SKM-1 (cell line): ENCODE measurements around the gene COBLL1.
A peak's percentile ranks its signal among the peaks of the same experiment; 100 is the strongest.

ENCODE experiments used
- DNase-seq: peaks from one replicate; lab custom pipeline; 2025; ENCODE audit not compliant: unreplicated experiment; lab: John Stamatoyannopoulos, UW

The COBLL1 gene

GRCh38 chr2:164757934-164758695 lies 83.5 kb downstream of the COBLL1 start:
- peak; percentile 35 for DNase-seq

- DNase-seq: no peak
Measured at GRCh38 chr2:164756773-164757172, 84.8 kb downstream of the COBLL1 start.

DNA sequence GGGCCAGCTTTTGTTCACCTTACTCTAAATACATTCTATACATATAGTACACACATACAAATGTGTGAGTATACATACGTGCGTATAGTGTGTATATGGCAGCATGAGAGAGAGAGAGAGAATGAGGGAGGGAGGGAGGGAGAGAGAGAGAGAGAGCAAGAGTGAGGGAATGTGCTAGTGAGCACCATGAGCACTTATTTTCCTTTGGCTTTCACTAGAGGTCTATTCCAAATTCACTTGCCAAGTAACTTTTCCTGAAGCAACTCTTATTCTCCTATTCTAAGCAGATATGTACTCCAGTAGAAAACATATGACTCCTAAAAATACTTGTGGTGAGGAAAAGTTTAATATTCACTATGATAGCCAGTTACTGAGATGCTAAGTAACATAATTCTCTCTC lies 85.7 kb downstream of the COBLL1 start:
- DNase-seq: no peak

- no peak for DNase-seq
Measured at GRCh38 chr2:164754157-164755093, 87.2 kb downstream of the COBLL1 start.

DNA sequence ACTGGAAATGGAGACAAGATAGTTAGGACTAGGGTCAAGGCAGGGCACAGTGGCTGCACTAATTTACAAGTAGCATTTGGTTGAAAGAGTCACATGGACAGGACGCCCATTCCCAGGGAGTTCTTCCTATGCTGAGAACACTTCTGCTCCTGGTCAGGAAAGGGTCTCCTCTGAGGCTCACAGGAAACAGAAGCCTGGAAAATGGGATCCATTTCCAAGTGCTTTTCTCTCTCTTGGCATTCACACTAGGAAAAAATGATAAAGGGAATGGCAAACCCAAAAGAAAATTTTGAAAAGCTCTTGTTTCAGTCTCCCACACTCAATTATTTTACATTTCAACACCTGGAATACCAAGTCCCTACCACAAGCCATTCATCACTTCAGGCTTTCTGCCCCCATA lies 88.7 kb downstream of the COBLL1 start:
- DNase-seq: no peak

- no peak for DNase-seq
Measured at GRCh38 chr2:164747783-164748433, 93.7 kb downstream of the COBLL1 start.

DNA sequence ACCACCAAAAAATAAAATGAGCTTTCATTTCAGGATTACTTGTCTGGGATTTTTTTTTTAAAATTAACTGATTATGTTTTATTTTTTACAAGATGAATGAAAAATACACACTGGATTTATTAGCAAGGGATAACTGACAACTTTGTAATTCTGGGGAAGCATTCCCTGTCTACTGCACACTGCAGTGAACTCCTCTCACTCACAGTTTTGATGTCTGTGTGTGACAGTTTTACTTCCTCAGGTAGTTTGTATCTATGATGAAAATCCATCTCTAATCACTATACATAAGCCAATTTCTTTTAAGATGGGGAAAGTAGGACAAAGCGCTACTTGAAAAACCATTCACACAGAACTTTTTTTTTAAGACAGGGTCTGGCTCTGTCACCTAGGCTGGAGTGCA lies 94.5 kb downstream of the COBLL1 start:
- no peak for DNase-seq

DNA sequence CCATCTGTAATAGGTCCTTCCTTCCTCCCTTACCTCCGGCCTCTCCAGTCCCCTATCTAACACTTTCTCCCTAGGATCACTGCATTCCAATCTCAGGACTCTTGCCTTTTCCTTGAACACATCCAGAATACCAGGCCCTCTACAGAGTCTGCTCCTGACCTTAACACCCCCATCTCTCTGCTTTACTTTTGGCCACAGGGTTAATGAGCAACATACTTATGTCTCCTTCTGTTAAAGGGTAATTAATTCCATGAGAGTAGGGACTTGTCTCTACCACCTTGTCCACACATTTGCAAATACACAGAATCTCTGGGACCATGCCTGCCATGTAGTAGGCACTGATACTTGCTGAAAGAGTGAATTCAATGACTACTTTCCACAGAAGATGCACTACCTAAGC lies 94.9 kb downstream of the COBLL1 start:
- DNase-seq: no peak

DNA sequence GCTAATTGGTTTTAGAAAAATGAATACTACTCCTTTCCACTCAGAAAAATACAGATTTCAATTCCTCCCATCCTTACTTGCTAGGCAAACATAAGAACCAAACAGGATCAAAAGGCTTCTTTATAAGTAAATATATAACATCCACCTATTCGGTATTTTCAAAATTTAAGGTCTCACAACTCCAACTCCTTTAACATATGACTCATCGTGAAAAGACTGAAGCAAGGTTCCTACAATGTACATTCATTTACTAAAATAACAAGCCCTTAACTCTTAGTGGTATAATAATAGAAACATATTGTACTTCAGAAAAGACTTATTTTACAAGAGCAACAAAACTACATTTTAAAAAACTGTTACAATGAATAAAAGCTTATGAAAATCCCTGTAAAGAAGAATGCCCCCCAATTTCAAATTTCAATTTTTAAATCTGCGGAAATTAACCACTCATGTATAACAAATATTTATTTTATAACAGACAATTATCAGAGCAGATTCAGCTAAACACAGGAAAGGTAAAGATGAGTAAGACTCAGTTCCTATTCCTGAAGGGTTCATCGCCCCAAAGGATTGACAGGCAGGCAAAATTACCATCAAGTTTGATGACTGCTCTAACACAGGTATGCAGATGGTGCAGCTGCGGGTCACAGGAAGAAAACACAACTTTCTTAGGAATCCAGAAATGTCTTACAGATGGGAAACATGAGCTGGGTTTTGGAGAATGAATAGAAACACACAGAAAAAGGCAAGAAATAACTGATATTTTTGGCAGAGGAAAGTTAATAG lies 96.4 kb downstream of the COBLL1 start:
- DNase-seq: no peak

GRCh38 chr2:164742738-164743317 lies 98.8 kb downstream of the COBLL1 start:
- DNase-seq: no peak

DNA sequence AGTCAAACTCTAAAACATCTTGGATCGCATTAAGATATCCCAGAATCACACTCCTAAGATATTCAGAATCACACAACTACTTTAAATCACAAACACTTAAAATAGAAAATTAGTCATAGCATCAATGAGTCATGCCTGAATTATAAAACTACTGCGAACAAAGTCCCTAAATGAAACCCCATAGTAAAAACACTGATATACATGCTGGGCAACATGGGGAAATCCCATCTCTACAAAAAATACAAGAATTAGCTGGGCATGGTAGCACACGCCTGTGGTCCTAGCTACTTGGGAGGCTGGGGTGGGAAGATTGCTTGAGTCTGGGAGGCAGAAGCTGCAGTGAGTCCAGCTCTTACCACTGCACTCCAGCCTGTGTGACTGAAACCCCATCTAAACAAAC lies 101.7 kb downstream of the COBLL1 start:
- DNase-seq: no peak

DNA sequence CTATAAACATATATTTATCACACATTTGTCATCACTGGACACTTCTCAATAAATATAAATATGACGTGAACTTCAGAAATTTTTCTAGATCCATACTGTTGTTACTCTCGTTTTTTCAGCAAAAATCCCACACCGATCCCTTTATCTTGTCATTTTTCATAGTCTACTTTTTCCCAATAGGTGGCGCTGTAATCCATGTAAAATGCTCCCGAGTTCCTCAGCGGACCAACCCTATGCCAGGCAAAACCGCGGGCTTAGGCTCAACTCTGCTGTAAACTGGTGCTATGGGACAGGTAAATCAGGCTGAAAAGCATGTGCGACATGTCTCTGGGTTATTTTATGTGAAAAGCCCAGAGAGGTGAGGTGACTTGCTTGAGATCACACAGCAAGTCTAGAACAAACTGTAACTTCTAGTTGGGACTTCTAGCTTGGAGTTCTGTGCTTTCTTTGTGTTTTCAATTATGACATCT lies 104.0 kb downstream of the COBLL1 start:
- DNase-seq: peak; percentile 46

GRCh38 chr2:164735309-164735919 lies 106.2 kb downstream of the COBLL1 start:
- DNase-seq: no peak

- no peak for DNase-seq
Measured at GRCh38 chr2:164734196-164734595, 107.4 kb downstream of the COBLL1 start.

DNA sequence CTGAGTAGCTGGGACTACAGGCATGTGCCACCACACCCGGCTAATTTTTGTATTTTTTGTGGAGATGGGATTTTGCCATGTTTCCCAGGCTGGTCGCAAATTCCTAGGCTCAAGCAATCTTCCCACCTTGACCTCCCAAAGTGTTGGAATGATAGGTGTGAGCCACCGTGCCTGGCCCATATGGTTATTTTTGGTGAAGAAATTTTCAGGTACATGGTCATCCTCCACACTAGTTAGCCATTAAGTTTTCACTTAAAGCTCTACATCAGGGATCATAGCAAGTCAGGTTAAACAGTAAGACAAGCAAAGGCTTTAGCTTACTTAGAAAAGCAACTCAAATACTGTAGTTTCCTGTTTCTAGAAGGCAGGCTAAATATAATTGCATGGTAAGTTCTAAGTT lies 116.1 kb downstream of the COBLL1 start:
- DNase-seq: no peak

- peak; percentile 47 for DNase-seq
Measured at GRCh38 chr2:164722616-164723338, 118.8 kb downstream of the COBLL1 start.

DNA sequence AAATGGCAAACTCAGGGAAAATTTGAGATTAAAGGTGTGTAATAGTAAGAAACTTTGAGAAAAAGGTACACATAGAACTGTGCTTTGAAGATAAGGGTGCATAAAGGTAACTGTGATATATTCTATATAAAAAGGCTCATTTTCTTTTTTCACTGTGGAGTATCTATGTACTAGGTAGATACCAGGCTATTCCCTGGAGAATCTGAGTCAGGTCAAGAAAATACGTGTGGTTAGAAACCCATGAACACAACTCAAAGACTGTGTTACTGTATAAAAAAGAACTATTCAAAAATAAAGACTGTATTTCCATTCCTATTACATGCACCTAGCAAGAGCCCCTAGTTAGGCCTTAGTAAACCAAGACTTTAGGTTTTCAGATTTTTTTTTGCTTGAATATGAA lies 120.2 kb downstream of the COBLL1 start:
- no peak for DNase-seq

DNA sequence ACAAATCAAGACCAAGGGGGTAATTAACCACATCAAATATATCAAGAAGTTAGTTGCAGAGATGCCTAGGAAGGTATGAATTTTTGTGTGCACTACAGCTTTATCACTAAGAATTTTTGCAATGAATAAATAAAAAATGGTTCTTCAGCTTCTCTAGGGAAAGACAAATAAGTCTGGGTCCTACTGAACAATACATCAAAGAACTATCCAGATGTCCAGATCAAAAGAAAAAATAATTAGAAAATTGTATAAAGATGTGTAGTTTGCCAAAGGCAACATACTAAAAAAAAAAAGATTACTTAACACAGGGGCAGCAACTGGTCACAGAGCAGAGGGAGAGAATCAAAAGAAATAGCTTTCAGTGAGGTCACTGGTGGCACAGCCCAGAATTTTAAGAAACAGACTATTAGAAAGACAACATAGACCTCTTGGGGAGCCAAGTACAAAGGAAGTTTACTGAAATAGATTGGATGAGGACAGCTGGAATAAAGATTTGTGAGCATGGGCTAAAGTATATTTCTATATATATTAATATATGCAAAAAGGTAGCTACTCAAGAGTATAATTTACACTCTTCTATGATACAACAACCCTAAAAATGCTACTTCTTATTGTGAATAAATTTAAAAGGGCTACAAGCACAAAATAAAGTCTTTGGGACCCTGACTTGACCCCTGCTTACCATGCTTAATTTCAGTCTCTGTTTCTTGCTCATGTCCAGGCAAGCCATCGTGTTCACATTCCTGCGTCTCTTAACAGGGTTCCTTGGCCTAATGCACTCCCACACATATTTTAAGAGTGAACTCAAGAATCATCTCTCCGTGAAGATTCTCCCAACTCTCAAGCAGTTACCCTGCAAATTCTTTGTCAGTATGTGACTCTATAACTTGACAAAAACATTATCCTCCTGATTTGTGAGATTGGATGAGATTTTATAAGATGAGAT lies 121.4 kb downstream of the COBLL1 start:
- DNase-seq: no peak
